NCI-H226 (cell line): ENCODE measurements around the gene APP.

Source experiments
- DNase-seq: peaks from one replicate; pipeline ENCODE4 v3.0.0-alpha.2; 2015

Gene APP

DNA sequence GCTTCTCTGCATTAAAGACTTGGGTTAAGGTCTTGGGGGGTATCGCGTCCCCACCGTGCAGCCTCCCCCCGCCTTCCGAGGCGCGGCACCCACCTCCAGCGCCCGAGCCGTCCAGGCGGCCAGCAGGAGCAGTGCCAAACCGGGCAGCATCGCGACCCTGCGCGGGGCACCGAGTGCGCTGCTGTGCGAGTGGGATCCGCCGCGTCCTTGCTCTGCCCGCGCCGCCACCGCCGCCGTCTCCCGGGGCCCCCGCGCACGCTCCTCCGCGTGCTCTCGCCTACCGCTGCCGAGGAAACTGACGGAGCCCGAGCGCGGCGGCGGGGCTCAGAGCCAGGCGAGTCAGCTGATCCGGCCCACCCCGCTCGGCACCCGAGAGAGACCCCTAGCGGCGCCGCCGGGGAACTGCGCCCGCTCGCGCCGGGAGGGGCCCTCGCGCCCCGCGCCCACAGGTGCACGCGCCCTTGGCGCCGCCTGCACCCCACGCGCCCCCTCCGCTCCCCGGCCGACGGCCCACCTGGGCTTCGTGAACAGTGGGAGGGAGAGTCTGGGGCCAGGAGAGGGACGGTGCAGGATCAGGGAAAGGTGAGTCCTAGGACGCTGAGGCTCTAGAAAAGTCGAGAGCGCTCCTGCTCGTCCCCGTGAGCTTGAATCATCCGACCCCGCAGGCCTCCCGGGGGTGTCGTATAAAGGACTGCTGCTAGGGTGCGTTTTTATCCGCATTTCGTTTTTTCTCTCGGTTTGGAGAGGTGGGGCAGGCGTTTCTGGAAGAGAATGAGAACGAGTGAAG lies at the start of gene APP:
Gene APP (minus strand): TSS at position 300 of the 787 bp plus-strand sequence. CDS start 150 bp downstream, at position 150.
- peak; percentile 69 for DNase-seq

DNA sequence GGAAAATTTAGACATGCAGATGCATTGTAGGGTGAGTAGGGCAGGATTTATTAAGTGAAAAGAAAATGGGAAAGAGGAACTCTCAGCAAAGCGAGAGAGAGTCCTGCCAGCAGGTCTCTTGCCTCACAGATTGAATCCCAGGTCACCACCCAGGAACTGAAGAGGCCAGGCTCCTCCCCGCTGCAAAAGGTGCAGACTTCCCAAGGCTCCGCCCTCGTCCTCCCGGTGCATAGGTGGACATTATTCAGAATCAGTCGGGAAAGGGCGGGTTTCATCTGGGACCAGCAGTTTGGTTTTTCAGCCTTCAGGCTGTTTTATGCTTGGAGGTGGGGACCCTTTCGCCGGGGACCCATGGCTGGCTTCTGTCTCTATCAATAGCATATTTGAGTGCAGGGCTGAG lies 41.6 kb upstream of the APP start:
- no peak for DNase-seq

DNA sequence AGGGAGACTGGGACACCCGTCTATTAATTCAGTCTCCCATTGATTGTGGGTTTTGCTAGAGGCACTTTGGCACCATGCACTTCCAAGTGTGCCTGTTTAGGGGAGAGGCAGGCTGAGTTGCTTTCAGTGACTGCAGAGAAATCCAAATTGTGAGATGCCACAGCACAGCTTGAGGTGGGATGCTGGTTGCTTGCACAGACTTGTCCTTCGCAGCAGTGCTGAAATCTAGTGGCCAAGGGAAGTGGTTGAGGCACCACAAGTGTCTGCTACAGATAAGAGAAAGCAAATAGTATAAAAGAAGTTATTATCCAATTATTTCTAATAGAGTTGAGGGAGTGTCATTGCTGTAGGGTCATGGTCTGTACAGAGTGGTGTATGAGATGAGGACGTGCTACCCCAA lies 40.0 kb upstream of the APP start:
- DNase-seq: no peak

DNA sequence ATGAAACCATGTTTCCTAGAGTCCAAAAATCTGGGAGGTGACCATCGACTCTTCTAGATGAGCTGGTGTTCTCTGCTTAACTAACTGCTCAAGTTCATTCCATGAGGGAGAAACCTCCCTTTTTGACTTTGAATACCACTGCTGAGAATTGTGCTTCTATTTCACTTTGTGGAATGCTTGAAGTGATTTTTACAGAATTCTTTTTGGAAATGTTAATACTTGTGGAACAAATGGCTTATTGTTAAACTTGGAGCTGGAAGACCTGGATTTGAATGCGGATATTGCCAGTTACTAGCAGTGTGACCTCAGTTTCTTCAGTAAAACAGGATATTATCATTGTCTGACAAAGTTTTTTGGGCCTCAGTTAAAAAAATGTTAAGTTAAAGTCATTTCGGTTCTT lies 36.5 kb upstream of the APP start:
- no peak for DNase-seq

DNA sequence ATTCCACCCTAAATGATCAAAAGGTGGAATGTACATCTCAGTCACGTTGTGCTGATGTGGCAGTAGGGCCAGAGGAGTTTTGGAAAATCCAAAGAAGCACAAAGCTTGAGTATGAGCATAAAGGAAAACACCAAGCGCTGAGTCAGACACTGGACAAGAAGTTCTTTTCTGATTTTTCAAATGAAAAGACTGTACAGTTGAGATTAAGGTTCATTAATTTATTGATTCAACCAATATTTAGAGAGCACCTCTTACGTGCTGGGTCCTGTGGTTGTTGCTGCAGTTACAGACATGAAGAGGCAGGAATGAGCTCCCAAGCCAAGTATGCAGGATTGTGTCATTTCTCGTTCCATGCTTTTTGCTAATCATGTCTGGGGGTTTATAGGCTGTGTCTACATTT lies 28.9 kb upstream of the APP start:
- DNase-seq: no peak

DNA sequence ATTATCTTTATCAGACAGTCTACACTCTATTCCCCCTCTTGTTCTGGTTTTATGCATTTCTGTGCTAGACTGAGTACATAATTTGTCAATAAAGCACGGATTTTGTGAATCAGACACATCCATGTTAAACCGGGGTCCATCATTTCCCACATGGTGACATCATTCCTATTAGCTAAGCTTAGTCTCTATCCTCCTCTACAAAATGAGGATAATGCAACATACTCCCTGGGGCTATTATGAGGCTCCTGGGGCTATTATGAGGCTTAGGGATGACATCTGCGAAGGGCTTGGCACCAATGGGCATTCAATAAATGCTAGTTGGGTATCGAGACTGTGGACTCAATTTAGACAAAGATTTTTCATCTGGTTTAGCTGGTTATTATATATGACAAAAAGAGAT lies 25.1 kb upstream of the APP start:
- no peak for DNase-seq

DNA sequence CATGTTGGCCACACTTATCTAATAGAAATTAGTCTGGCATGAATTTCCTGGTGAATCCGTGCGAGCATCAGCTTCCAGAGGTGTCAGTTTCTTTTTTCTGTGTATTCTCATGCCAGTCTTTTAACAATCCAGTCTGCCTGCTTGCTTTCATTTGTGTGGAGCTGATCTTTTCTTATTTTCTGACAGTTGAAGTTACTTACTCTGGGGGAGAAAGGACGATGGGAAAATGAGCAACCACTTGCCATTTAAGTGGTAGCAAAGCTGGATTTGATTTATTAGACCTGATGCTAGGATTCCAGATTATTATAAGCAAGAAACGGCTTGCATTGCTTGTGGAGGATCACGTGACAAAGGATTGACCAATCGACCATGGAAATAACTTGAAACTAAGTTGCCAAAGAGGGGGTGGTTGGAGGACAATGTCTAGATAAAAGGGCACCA lies 24.3 kb upstream of the APP start:
- no peak for DNase-seq

DNA sequence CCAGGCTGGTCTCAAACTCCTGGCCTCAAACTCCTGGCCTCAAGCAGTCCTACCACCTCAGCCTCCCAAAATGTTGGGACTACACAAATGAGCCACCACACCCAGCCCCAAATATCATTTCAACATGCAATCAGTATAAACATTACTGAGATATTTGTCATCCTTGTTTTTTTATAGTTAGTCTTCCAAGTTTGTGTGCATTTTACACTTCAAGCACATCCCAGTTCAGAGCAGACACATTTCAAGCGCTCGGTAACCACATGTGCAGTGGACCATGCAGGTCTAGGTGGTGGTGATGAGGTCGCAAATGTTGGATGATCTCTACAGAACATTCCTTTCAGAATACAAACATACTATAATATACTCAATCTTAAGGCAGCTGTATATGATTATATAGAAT lies 23.8 kb upstream of the APP start:
- DNase-seq: no peak

DNA sequence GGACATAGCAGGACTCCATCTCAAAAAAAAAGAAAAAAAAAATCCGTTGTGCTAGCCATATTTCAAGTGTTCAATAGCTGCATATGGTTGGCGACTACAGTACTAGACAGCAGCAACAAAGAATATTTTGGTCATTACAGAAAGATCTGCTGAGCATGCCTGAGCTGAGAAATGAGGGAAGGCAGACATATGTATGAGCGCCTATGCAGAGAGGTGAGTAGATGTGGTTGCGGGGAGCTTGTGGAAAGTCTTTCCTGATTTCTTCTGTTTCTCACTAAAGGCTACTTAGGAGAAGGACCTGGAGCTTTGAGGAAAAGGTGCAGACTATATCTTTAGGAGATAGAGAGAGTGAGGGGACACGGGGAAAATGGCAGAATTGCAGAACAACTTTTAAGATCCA lies 21.0 kb upstream of the APP start:
- DNase-seq: no peak

DNA sequence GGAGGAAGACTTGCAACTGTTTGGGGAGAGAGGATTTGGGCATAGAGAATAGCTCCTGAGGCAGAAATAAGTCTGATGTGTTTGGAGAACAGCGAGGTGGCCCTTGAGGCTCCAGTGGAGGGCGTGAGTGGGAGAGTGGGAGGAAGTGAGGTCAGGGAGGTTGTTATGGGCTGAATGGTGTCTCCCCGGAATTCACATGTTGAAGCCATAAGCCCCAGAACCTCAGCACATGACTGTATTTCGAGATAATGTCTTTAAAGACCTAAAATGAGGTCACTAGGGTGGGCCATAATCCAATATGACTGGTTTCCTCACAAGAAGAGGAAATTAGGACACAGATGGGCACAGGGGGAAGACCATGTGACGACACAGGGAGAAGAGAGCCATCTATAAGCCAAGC lies 17.9 kb upstream of the APP start:
- DNase-seq: no peak

DNA sequence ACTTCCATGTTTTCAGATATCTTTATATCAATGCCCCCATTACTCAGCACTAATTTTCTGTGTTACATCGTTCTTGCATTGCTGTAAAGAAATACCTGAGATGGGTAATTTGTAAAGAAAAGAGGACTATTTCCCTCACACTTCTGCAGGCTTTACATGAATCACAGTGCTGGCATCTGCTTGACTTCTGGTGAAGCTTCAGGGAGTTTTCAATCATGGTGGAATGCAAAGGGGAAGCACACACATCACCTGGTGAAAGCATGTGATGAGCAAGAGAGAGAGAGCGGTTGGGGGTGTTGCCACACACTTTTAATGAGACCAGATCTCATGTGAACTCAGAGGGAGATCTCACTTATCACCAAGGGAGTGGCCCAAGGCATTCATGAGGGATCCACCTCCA lies 14.9 kb upstream of the APP start:
- no peak for DNase-seq

DNA sequence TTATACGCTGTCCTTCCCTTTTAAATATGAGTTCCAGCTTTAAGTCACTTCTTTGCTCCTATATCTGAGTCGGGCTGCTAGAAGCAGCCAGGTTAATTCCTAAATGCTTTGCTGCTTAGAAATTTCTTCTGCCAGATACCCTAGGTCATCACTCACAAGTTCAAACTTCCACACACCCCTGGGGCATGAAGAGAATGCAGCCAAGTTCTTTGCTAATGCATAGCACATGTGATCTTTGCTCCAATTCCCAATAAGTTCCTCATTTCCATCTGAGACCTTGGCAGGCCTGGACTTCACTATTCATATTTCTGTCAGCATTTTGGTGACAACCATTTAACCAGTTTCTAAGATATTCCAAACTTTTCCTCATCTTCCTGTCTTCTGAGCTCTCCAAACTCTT lies 14.5 kb upstream of the APP start:
- DNase-seq: no peak

DNA sequence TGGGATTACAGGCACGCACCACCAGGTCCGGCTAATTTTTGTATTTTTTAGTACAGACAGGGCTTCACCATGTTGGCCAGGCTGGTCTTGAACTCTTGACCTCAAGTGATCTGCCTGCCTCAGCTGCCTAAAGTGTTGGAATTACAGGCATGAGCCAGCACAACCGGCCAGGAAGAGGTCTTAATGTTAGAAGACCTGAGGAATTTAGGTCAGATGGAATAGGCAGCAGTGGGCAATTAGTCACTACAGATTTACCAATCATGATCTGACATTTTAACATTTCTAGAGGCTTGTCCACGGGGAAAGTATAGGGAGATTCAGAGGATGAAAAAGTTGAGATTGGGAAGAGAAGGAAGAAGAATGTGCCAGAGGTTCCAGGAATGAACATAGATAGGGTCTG lies 8.9 kb upstream of the APP start:
- no peak for DNase-seq

DNA sequence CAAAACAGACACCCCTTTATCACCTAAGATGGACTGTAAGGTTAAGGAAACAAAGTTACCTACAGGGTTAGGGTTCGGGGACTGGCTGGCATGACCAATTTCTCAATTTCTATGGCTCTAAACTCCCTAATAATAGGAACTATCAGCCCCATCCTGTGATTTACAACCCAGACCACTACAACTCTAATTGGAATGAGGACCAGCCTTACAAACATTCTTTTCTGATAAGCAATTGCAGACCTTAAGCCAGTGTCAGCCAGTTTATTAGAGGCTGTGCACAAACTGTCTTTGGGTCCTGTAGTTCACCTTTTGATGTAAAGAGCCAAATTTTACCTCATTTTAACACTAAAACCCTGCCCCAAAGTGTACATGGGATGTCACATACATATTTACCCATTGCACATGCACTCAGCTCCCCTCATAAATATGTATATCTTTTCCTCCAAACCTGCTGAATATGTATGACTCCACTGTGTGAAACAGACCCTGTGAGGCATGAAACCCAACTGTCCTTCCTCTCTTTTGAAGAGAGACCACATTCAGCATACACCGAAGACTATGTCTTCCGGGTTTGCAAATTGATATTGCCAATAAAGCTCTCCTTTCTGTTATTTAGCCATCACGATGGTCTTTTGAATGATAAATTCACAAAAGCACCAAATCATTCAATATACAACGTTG lies 7.3 kb upstream of the APP start:
- peak; percentile 3 for DNase-seq

DNA sequence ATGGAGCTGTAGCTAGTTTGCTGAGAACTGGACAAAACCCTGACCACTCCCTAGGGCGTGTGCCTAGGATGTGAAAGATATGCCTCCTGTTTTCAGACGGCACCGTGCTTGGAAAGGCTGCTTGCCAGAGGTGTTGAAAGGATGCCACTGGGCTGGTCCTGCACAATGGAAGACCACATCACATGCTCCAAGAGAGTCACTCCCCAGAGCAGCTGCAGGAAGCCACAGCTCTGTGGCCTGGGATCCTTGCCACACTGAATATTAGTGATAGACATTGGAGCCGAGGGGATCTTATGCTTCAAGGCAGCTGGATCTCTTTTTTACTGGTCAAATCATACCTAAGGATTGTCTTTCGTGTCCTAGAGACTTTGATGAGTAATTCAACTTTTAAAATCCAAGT lies 6.6 kb upstream of the APP start:
- peak; percentile 44 for DNase-seq

DNA sequence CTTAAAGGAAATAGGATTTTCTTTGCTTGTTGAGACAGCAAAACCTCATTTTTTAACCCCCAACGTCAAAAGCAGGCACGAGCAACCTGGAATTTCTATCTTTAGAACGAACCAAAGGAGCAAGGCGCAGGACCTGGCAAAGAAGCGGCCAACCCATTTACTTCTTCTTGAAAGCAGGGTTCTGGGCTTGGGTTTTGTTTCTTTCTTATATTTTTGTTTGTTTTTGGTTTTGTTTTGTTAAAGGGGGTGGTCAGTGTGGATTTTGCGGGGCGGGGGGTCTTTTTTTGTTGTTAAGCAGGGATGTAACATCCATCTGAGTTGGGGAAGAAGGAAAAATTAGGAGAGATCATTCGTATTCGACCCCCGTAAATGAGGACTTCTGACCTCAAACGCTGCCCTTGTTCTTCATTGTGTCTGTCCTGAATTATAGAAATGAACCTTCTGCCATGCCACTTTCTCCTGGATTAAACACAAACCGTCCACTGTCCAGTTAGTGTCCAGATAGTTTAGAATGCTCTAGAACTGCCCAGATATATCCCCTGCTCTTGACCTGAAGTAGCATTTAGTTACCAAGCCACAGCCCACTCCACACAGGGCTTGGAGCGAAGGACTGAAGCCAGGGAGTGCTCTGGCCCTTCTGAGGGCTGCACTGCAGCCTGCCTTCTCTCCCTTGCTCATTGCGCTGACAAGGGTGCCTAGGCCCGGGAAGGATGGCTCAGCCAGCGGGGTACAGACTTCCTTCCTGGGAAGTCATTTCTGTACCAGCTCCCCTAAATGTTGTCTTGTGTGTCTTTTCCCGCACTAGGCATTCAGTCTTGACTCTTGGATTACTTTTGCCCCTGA lies 909 bp upstream of the APP start:
- no peak for DNase-seq

DNA sequence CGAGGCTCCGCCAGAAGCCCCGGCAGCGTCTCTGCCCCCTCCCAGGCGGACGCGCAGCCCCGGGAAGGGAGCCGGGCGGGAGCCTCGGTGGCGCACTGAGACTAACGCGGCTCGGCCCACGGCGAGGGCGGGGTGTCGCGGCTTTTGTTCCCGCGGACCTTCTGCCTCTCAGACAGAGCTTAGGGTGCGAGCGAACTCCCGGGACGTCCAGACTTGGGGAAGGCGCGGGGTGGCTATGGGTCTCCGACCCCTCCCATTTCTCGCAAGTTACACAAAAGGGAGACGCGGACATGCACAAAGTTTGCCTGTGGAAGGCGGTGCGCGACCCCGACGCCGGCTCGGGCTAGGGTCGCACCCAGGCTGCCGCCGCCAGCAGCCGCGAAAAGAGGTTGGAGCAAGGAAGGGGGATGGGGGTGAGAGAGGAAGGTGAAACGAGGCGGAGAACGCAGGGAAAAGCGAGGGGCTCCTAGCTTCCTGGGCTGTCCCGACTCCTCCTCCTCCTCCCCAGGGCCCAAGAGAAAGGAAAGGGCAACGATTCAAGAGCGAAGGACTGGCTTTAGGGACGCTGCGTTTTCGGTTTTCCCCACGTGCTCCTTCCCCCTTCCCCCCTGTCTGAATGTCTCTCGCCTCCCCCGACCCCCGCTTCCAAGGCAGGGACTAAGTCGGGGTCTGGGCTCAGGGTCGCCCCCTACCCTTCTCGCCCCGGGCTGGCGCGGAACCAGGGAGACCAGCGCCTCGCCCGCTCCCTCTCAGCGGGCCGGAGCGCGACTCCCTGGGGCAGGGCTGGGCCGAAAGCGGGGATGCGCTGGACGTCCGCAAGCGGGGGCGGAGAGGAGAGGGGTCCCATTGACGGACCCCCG lies 729 bp downstream of the APP start:
- DNase-seq: peak; percentile 74

DNA sequence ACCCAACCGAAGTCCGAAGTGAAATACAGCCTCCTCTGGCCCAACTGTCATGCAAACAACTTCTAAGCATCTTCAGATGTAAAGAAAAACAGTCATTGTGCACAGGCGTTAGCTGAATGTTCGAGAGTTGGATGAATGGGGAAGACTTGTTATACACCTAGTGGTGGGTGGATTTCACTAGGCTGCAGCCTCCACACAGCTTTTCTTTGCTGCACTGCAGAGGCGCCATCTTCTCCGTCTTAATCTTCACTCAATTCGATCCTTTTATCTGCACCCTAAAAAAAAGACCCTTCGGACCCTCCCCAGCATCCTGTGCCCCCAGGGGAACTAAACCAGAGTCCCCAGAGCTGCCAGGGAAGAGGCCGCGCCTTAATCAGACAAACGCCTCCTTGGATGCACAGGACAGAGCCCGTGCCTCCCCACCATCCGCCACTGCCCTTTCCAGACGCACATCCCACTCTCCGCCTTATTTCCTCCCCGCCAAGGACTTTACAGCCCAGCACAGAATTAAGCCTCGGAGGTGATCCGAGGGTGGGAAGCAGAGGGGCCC lies 1.4 kb downstream of the APP start:
- peak; percentile 57 for DNase-seq

DNA sequence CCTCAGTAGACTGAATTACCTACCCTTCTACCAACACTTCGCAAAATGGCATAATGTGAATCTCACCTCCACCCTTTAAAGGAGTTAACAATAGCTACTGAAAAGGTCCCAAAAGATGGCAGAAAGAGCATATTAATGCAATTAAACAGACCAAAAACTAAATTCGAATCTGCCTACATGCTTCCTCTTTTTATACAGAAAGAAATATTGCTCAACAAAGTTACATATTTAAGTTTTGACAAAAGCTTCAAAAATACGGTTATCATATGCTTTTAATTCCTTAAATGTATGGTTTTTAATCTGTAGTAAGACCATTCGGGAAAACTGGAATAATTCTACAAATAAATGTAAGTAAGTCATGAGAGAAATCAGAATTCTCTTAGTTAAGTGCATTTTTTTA lies 2.2 kb downstream of the APP start:
- DNase-seq: no peak

DNA sequence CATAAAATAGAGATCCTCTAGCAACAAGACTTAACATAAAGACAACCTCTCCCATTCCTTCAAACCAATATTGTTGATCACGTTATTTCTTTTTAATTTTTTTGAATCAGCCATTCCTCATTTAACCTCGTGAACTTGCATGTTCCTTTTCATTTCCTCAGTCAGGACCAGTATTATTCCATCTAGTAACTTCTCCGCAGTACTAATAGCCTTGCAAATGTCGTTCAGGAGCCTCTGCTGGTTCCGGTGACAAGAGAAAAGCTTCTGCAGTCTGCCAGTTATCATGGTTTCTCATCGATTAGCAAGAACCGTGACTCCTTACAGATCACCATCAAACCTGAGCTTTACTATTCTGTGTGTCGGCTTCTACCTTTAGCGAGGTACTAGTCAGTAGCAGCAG lies 3.0 kb downstream of the APP start:
- no peak for DNase-seq

DNA sequence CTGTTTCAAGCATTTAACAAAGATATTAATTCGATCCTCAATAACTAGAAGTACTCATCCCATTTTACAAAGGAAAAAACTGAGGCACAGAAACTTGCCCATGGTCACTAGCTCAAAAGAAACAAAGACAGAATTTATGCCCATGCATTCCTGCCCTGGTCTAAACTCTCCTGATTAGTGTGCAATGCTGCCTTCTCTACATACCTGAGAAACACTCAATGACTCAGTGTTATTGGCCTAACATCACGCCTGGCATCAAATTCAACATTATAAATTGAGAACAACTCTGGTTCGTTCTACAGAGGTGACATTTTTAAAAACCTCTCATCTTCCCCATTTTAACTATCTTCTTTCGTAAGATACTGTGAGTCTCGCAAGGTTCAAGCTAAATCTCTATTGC lies 5.2 kb downstream of the APP start:
- peak; percentile 14 for DNase-seq

DNA sequence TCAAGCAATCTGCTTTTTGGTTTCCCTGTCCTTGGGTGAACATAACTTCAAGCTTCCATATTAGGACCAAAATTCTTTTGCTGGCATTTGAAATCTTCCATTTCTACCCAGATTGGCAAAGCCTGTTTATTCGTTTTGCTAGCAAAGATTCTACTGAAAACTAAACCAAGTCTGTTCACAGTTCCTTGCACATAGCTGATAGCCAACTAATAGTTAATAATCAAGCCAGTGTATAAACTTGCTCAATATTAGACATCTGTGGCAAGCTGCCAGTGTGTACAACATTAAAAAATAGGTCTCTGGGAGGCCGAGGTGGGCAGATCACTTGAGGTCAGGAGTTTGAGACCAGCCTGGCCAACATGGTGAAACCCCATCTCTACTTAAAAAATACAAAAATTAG lies 6.3 kb downstream of the APP start:
- DNase-seq: no peak
